Ishikawa (cell line): ENCODE data around the gene SPG11.

ENCODE experiments used
- CREB1 ChIP-seq: IDR thresholded peaks from 2 replicates; pipeline ENCODE4 v1.6.1; 2012; ENCODE audit warnings: low read depth
- EGR1 ChIP-seq: IDR thresholded peaks from 2 replicates; pipeline ENCODE4 v1.6.1; 2012
- NFIC ChIP-seq: IDR thresholded peaks from 2 replicates; pipeline ENCODE4 v1.6.1; 2012
- RAD21 ChIP-seq: IDR thresholded peaks from 2 replicates; pipeline ENCODE4 v1.6.1; 2012; ENCODE audit warnings: low read depth
- TF ChIP-seq, protein P1 (sequence below): IDR thresholded peaks from 2 replicates; pipeline ENCODE4 v1.6.1; 2012

DNA sequence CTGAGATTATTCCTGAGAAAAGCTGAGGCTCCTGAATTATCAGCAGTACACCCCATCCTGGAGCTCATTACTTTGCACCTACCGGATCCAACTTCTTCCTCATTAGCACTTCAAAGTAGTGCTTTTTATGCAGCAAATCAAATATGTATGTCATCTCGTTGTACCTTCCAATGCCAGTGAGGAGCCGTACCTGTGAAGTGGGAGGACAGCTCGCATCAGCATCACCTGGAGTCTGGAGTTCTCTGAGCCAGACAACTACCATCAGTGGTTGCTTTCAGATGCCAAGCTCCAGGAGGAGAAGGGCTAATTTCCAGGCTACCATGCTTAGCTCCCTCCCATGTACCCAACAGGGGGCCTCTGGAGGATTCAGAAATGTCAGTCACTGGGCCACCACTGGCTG, 94.1 kb downstream of the SPG11 start:
- TF ChIP-seq CREB1, result no peak
- TF ChIP-seq EGR1, result no peak
- TF ChIP-seq, protein P1, sequence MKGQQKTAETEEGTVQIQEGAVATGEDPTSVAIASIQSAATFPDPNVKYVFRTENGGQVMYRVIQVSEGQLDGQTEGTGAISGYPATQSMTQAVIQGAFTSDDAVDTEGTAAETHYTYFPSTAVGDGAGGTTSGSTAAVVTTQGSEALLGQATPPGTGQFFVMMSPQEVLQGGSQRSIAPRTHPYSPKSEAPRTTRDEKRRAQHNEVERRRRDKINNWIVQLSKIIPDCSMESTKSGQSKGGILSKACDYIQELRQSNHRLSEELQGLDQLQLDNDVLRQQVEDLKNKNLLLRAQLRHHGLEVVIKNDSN, result no peak
- TF ChIP-seq RAD21, result no peak
- TF ChIP-seq NFIC, result no peak
